Peyer's patch (tissue), 4 donors: ENCODE data around the gene PLCH1.

Experiments used
- POLR2A ChIP-seq, 2 donors: fragments of 450-650 bp; IDR thresholded peaks; one replicate each; pipeline ENCODE4 v1.5.1; 2017; ENCODE audit warnings: antibody characterized with exemption in 2 of 2, mild to moderate bottlenecking in 2 of 2, moderate library complexity in 2 of 2
- TF ChIP-seq, protein P1 (sequence below), 6 experiments: fragments of 450-650 bp in 4 of 6; fragments of 200-600 bp in 2 of 6; sonication (generic) in 1 of 6; IDR thresholded peaks; one replicate each; pipeline ENCODE4 v1.5.1; 2017 to 2019; ENCODE audit warnings: antibody characterized with exemption in 6 of 6, mild to moderate bottlenecking in 3 of 6, moderate library complexity in 1 of 6

DNA sequence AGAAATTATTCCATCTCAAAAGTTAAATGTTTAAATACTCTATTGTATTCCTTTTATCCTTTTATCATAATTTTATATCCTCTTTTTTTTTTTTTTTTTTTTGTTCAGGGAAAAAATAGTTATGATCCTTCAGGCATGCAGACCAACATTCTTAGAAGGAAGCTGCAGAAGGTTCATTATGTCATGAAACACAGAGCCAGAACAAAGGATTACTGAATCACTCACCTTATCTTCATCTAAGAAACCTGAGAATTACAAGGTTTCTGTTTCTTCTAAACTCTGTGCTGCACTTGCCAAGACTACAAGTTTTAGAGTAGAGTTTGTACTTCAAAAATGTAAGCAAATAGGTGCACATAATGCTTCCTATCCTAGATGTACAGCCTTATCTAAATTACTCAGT is 3.3 kb downstream of the PLCH1 start:
- TF ChIP-seq POLR2A (IDR thresholded peaks at IDR 0.05) = no peak
- TF ChIP-seq, protein P1, sequence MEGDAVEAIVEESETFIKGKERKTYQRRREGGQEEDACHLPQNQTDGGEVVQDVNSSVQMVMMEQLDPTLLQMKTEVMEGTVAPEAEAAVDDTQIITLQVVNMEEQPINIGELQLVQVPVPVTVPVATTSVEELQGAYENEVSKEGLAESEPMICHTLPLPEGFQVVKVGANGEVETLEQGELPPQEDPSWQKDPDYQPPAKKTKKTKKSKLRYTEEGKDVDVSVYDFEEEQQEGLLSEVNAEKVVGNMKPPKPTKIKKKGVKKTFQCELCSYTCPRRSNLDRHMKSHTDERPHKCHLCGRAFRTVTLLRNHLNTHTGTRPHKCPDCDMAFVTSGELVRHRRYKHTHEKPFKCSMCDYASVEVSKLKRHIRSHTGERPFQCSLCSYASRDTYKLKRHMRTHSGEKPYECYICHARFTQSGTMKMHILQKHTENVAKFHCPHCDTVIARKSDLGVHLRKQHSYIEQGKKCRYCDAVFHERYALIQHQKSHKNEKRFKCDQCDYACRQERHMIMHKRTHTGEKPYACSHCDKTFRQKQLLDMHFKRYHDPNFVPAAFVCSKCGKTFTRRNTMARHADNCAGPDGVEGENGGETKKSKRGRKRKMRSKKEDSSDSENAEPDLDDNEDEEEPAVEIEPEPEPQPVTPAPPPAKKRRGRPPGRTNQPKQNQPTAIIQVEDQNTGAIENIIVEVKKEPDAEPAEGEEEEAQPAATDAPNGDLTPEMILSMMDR (IDR thresholded peaks at IDR 0.05) = no peak
